ENCODE measurements around the gene ATP2B2.

DNA sequence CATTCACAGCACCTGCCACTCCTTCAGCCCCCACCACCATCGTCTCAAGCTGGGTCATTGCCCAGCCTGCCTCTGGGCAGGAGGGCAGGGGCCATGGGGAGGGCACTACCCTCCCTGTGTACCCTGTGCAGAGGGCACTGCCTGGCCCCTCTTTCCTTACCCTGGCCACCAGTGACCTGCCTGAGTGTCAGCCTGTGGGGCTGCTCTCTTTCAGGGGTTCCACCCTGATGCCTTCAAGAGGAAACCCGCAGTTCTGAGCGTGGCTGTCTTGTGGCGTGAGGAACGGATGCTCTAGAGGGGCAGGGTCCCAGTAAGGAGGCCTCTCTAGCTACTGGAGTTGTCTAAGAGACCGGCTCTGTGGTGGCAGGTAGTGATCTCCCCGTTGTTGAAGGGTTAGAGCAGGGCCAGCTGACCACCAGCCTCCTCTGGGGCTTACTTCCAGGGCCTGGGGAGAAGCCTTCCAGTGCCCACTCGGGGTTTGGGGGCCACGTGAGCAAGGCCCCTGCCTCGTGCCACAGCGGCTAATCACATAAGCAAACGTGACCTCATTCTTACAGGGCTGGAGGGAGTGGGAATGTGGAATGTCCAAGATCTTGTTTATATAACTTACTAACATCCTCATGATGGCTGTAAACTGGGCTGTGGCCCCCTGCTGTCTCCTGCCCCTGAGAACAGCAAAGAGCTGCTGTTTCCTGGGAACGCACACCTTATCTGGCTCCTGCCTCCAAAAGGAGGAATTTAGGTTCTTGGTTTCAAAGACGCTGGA, 153.1 kb downstream of the ATP2B2 start:
- TF ChIP-seq, protein P1, sequence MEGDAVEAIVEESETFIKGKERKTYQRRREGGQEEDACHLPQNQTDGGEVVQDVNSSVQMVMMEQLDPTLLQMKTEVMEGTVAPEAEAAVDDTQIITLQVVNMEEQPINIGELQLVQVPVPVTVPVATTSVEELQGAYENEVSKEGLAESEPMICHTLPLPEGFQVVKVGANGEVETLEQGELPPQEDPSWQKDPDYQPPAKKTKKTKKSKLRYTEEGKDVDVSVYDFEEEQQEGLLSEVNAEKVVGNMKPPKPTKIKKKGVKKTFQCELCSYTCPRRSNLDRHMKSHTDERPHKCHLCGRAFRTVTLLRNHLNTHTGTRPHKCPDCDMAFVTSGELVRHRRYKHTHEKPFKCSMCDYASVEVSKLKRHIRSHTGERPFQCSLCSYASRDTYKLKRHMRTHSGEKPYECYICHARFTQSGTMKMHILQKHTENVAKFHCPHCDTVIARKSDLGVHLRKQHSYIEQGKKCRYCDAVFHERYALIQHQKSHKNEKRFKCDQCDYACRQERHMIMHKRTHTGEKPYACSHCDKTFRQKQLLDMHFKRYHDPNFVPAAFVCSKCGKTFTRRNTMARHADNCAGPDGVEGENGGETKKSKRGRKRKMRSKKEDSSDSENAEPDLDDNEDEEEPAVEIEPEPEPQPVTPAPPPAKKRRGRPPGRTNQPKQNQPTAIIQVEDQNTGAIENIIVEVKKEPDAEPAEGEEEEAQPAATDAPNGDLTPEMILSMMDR (IDR thresholded peaks at IDR 0.05 in 4 of 5, conservative IDR thresholded peaks at IDR 0.05 in 1 of 5) = no peak
- TF ChIP-seq POLR2A (IDR thresholded peaks at IDR 0.05) = no peak
